Measurements from ENCODE around the gene ZFYVE28.

ZFYVE28 gene

GRCh38 chr4:2336659-2337058, 81.8 kb downstream of the ZFYVE28 start:
- DNase-seq (ENCODE audit: low read depth, low spot score) = no peak
- no peaks in the 10 kb centered on the region for H3K27me3 ChIP-seq (ENCODE audit: control insufficient read depth, insufficient read depth, low read length)

GRCh38 chr4:2335729-2336101, 82.7 kb downstream of the ZFYVE28 start:
- no peak for DNase-seq (ENCODE audit: low read depth, low spot score)
- Histone ChIP-seq H3K9me3 (ENCODE audit: control insufficient read depth, insufficient read depth, low read length) (no peaks in the 10 kb centered on the region), H3K4me3 (ENCODE audit: low read length) (no peak overlapping the region), H3K27me3 (ENCODE audit: control insufficient read depth, insufficient read depth, low read length) (no peaks in the 10 kb centered on the region), H3K27ac (ENCODE audit: low read length) (no peak overlapping the region), H3K36me3 (ENCODE audit: control insufficient read depth, insufficient read depth, low read length) (no peaks in the 10 kb centered on the region), H3K4me1 (ENCODE audit: control insufficient read depth, insufficient read depth, low read length) (peaks cover 5% of the 10 kb centered on the region; the same call in 1 of the 2 replicates)
- WGBS (ENCODE audit: insufficient coverage, insufficient read length) = no CpG with 5 or more reads among the region's 9 CpGs

More at GRCh38 chr4:2336659-2337058, 81.8 kb downstream of the ZFYVE28 start:
- peaks cover 5% of the 10 kb centered on the region; the same call in 1 of the 2 replicates for H3K4me1 ChIP-seq (ENCODE audit: control insufficient read depth, insufficient read depth, low read length)
- no peaks in the 10 kb centered on the region for H3K36me3 ChIP-seq (ENCODE audit: control insufficient read depth, insufficient read depth, low read length)
- H3K9me3 ChIP-seq (ENCODE audit: control insufficient read depth, insufficient read depth, low read length) = no peaks in the 10 kb centered on the region
- no peak overlapping the region for H3K4me3 ChIP-seq (ENCODE audit: low read length)
- H3K27ac ChIP-seq (ENCODE audit: low read length) = no peak overlapping the region

GRCh38 chr4:2334826-2335728, 83.4 kb downstream of the ZFYVE28 start:
- WGBS (ENCODE audit: insufficient coverage, insufficient read length) = no CpG with 5 or more reads among the region's 27 CpGs
- no peaks in the 10 kb centered on the region for H3K27me3 ChIP-seq (ENCODE audit: control insufficient read depth, insufficient read depth, low read length)
- no peak for DNase-seq (ENCODE audit: low read depth, low spot score)
- H3K36me3 ChIP-seq (ENCODE audit: control insufficient read depth, insufficient read depth, low read length) = no peaks in the 10 kb centered on the region
- no peak overlapping the region for H3K27ac ChIP-seq (ENCODE audit: low read length)
- H3K9me3 ChIP-seq (ENCODE audit: control insufficient read depth, insufficient read depth, low read length) = no peaks in the 10 kb centered on the region
- peaks cover 5% of the 10 kb centered on the region; the same call in 1 of the 2 replicates for H3K4me1 ChIP-seq (ENCODE audit: control insufficient read depth, insufficient read depth, low read length)
- H3K4me3 ChIP-seq (ENCODE audit: low read length) = no peak overlapping the region

- no peaks in the 10 kb centered on the region for H3K9me3 ChIP-seq (ENCODE audit: control insufficient read depth, insufficient read depth, low read length)
- DNase-seq (ENCODE audit: low read depth, low spot score) = no peak
- no peak overlapping the region for H3K4me3 ChIP-seq (ENCODE audit: low read length)
- no peaks in the 10 kb centered on the region for H3K36me3 ChIP-seq (ENCODE audit: control insufficient read depth, insufficient read depth, low read length)
- H3K27ac ChIP-seq (ENCODE audit: low read length) = no peak overlapping the region
- WGBS (ENCODE audit: insufficient coverage, insufficient read length) = no CpG with 5 or more reads among the region's 28 CpGs
- no peaks in the 10 kb centered on the region for H3K27me3 ChIP-seq (ENCODE audit: control insufficient read depth, insufficient read depth, low read length)
- peaks cover 3% of the 10 kb centered on the region; the same call in 1 of the 2 replicates for H3K4me1 ChIP-seq (ENCODE audit: control insufficient read depth, insufficient read depth, low read length)
These were observed 84.4 kb downstream of the ZFYVE28 start for GRCh38 chr4:2333916-2334644.

- Histone ChIP-seq H3K36me3 (ENCODE audit: control insufficient read depth, insufficient read depth, low read length) (no peaks in the 10 kb centered on the region), H3K27me3 (ENCODE audit: control insufficient read depth, insufficient read depth, low read length) (no peaks in the 10 kb centered on the region), H3K27ac (ENCODE audit: low read length) (no peak overlapping the region), H3K4me1 (ENCODE audit: control insufficient read depth, insufficient read depth, low read length) (0 out of 2 replicates have a peak, but pooled peaks cover 1% of the 10 kb centered on the region), H3K4me3 (ENCODE audit: low read length) (no peak overlapping the region), H3K9me3 (ENCODE audit: control insufficient read depth, insufficient read depth, low read length) (no peaks in the 10 kb centered on the region)
- DNase-seq (ENCODE audit: low read depth, low spot score) = no peak
- WGBS (ENCODE audit: insufficient coverage, insufficient read length) = no CpG with 5 or more reads among the region's 18 CpGs
These were observed 85.0 kb downstream of the ZFYVE28 start for GRCh38 chr4:2333356-2333841.

GRCh38 chr4:2332976-2333319, 85.5 kb downstream of the ZFYVE28 start:
- no CpG with 5 or more reads among the region's 6 CpGs for WGBS (ENCODE audit: insufficient coverage, insufficient read length)
- H3K27ac ChIP-seq (ENCODE audit: low read length) = no peak overlapping the region

GRCh38 chr4:2332201-2332975, 86.1 kb downstream of the ZFYVE28 start:
- no peak for DNase-seq (ENCODE audit: low read depth, low spot score)
- no peaks in the 10 kb centered on the region for H3K36me3 ChIP-seq (ENCODE audit: control insufficient read depth, insufficient read depth, low read length)
- no peaks in the 10 kb centered on the region for H3K27me3 ChIP-seq (ENCODE audit: control insufficient read depth, insufficient read depth, low read length)
- H3K9me3 ChIP-seq (ENCODE audit: control insufficient read depth, insufficient read depth, low read length) = no peaks in the 10 kb centered on the region
- no peak overlapping the region for H3K4me3 ChIP-seq (ENCODE audit: low read length)
- 0 out of 2 replicates have a peak, but pooled peaks cover 1% of the 10 kb centered on the region for H3K4me1 ChIP-seq (ENCODE audit: control insufficient read depth, insufficient read depth, low read length)
- WGBS (ENCODE audit: insufficient coverage, insufficient read length) = no CpG with 5 or more reads among the region's 21 CpGs
- H3K27ac ChIP-seq (ENCODE audit: low read length) = no peak overlapping the region

More at GRCh38 chr4:2332976-2333319, 85.5 kb downstream of the ZFYVE28 start:
- Histone ChIP-seq H3K27me3 (ENCODE audit: control insufficient read depth, insufficient read depth, low read length) (no peaks in the 10 kb centered on the region), H3K36me3 (ENCODE audit: control insufficient read depth, insufficient read depth, low read length) (no peaks in the 10 kb centered on the region), H3K4me1 (ENCODE audit: control insufficient read depth, insufficient read depth, low read length) (0 out of 2 replicates have a peak, but pooled peaks cover 1% of the 10 kb centered on the region), H3K9me3 (ENCODE audit: control insufficient read depth, insufficient read depth, low read length) (no peaks in the 10 kb centered on the region), H3K4me3 (ENCODE audit: low read length) (no peak overlapping the region)
- DNase-seq (ENCODE audit: low read depth, low spot score) = no peak

GRCh38 chr4:2331519-2332200, 86.8 kb downstream of the ZFYVE28 start:
- Histone ChIP-seq H3K9me3 (ENCODE audit: control insufficient read depth, insufficient read depth, low read length) (no peaks in the 10 kb centered on the region), H3K4me1 (ENCODE audit: control insufficient read depth, insufficient read depth, low read length) (0 out of 2 replicates have a peak, but pooled peaks cover 1% of the 10 kb centered on the region), H3K27ac (ENCODE audit: low read length) (no peak overlapping the region), H3K36me3 (ENCODE audit: control insufficient read depth, insufficient read depth, low read length) (no peaks in the 10 kb centered on the region), H3K4me3 (ENCODE audit: low read length) (no peak overlapping the region; the same call in 1 of the 2 replicates), H3K27me3 (ENCODE audit: control insufficient read depth, insufficient read depth, low read length) (no peaks in the 10 kb centered on the region)
- WGBS (ENCODE audit: insufficient coverage, insufficient read length) = no CpG with 5 or more reads among the region's 13 CpGs
- DNase-seq (ENCODE audit: low read depth, low spot score) = no peak

GRCh38 chr4:2331043-2331420, 87.4 kb downstream of the ZFYVE28 start:
- no peaks in the 10 kb centered on the region for H3K9me3 ChIP-seq (ENCODE audit: control insufficient read depth, insufficient read depth, low read length)
- no peak for DNase-seq (ENCODE audit: low read depth, low spot score)
- H3K4me1 ChIP-seq (ENCODE audit: control insufficient read depth, insufficient read depth, low read length) = 0 out of 2 replicates have a peak, but pooled peaks cover 1% of the 10 kb centered on the region
- no peaks in the 10 kb centered on the region for H3K27me3 ChIP-seq (ENCODE audit: control insufficient read depth, insufficient read depth, low read length)
- no peaks in the 10 kb centered on the region for H3K36me3 ChIP-seq (ENCODE audit: control insufficient read depth, insufficient read depth, low read length)
- no peak overlapping the region for H3K4me3 ChIP-seq (ENCODE audit: low read length)
- no peak overlapping the region for H3K27ac ChIP-seq (ENCODE audit: low read length)
- no CpG with 5 or more reads among the region's 11 CpGs for WGBS (ENCODE audit: insufficient coverage, insufficient read length)

Data from iPS DF 6.9 (cell line).